Activated CD4-positive, alpha-beta memory T cell treated with anti-CD3 and anti-CD28 coated beads, Interleukin-2, amount 10 ng/mL, durations not matched to agents 7 days and 5 days (primary cell): ENCODE data around the gene MYOZ1. TPM values are rescaled to one million over a fixed set of nuclear protein-coding genes. Genes with fewer than 3 reads are reported as not detected.

ENCODE experiments used
- CTCF ChIA-PET: fragments of 350-600 bp; sonication (Branson Sonifier 250); formaldehyde crosslinking; loops from one replicate; lab custom pipeline; 2021; ENCODE audit warnings: antibody characterized with exemption, inconsistent platforms; lab: Charles Lee
- POLR2A ChIA-PET: fragments of 350-600 bp; sonication (Branson Sonifier 250); formaldehyde crosslinking; loops from one replicate; lab custom pipeline; 2021; ENCODE audit warnings: antibody characterized with exemption; lab: Charles Lee
- DNase-seq: peaks from one replicate; pipeline ENCODE4 v3.0.0-alpha.2; 2020
- H3K27ac Mint-ChIP-seq: one replicate; pipeline ENCODE4 v1.8.0; 2021; ENCODE audit warnings: mild to moderate bottlenecking, mixed read lengths
- H3K27me3 Mint-ChIP-seq: one replicate; pipeline ENCODE4 v1.8.0; 2021; ENCODE audit warnings: mixed read lengths
- H3K36me3 Mint-ChIP-seq: one replicate; pipeline ENCODE4 v1.8.0; 2021; ENCODE audit warnings: low read depth, mixed read lengths
- H3K4me1 Mint-ChIP-seq: one replicate; pipeline ENCODE4 v1.8.0; 2021; ENCODE audit warnings: mixed read lengths
- H3K4me3 Mint-ChIP-seq: one replicate; pipeline ENCODE4 v1.8.0; 2021; ENCODE audit warnings: mild to moderate bottlenecking, mixed read lengths
- H3K9me3 Mint-ChIP-seq: one replicate; pipeline ENCODE4 v1.8.0; 2021; ENCODE audit warnings: mixed read lengths
- total RNA-seq, 2 experiments: library from RNA; stranded (reverse); gene quantifications; one replicate each; pipeline ENCODE4 v1.2.3, GENCODE V29; 2021

MYOZ1 gene
- total RNA-seq, 2 experiments from 2014 or later, result not detected

- H3K36me3 Mint-ChIP-seq, result no peaks in the 10 kb centered on the region
- no peak overlapping the region for H3K4me3 Mint-ChIP-seq
- POLR2A ChIA-PET, result no interaction called here
- H3K27ac Mint-ChIP-seq, result no peak overlapping the region
- no peak for DNase-seq
- CTCF ChIA-PET, result no interaction called here
- peaks cover 8% of the 10 kb centered on the region for H3K27me3 Mint-ChIP-seq
- no peaks in the 10 kb centered on the region for H3K9me3 Mint-ChIP-seq
- peaks cover 6% of the 10 kb centered on the region for H3K4me1 Mint-ChIP-seq
Observed at GRCh38 chr10:73653701-73654100, 12.4 kb upstream of the MYOZ1 start.

GRCh38 chr10:73653195-73653594, 11.9 kb upstream of the MYOZ1 start:
- H3K27me3 Mint-ChIP-seq, result peaks cover 8% of the 10 kb centered on the region

GRCh38 chr10:73650537-73651331, 9.5 kb upstream of the MYOZ1 start:
- Mint-ChIP-seq H3K4me3 (no peak overlapping the region), H3K27me3 (peaks cover 8% of the 10 kb centered on the region), H3K36me3 (no peaks in the 10 kb centered on the region), H3K27ac (no peak overlapping the region), H3K4me1 (peaks cover 6% of the 10 kb centered on the region), H3K9me3 (no peaks in the 10 kb centered on the region)
- CTCF ChIA-PET, result interaction anchor here (1.0 to 1.6 kb wide), 2 partner anchors 7 to 121 kb away, joined by 3 to 6 read pairs; no protein-coding TSS in a partner anchor
- no peak for DNase-seq
- POLR2A ChIA-PET, result no interaction called here

More at GRCh38 chr10:73653195-73653594, 11.9 kb upstream of the MYOZ1 start:
- Mint-ChIP-seq H3K4me1 (peaks cover 6% of the 10 kb centered on the region), H3K36me3 (no peaks in the 10 kb centered on the region), H3K9me3 (no peaks in the 10 kb centered on the region), H3K4me3 (no peak overlapping the region), H3K27ac (no peak overlapping the region)
- ChIA-PET POLR2A (no interaction called here), CTCF (no interaction called here)
- no peak for DNase-seq

- Mint-ChIP-seq H3K27me3 (peaks cover 8% of the 10 kb centered on the region), H3K4me1 (peaks cover 6% of the 10 kb centered on the region), H3K27ac (no peak overlapping the region), H3K9me3 (no peaks in the 10 kb centered on the region), H3K36me3 (no peaks in the 10 kb centered on the region), H3K4me3 (no peak overlapping the region)
- ChIA-PET CTCF (interaction anchor here (0.7 kb wide), 1 partner anchor 121 kb away, joined by 3 read pairs; no protein-coding TSS in a partner anchor), POLR2A (no interaction called here)
- no peak for DNase-seq
Observed at GRCh38 chr10:73649876-73650536, 8.7 kb upstream of the MYOZ1 start.

GRCh38 chr10:73648975-73649829, 7.9 kb upstream of the MYOZ1 start:
- no peak for DNase-seq
- Mint-ChIP-seq H3K4me1 (peaks cover 13% of the 10 kb centered on the region), H3K4me3 (no peak overlapping the region), H3K27me3 (peaks cover 8% of the 10 kb centered on the region), H3K27ac (no peak overlapping the region), H3K36me3 (no peaks in the 10 kb centered on the region), H3K9me3 (no peaks in the 10 kb centered on the region)
- ChIA-PET CTCF (interaction anchor here (0.7 to 2.6 kb wide), 2 partner anchors 120 kb away, joined by 3 to 7 read pairs; no protein-coding TSS in a partner anchor), POLR2A (no interaction called here)

- H3K27me3 Mint-ChIP-seq, result peaks cover 8% of the 10 kb centered on the region
- POLR2A ChIA-PET, result no interaction called here
- no peak for DNase-seq
- H3K27ac Mint-ChIP-seq, result no peak overlapping the region
- H3K36me3 Mint-ChIP-seq, result no peaks in the 10 kb centered on the region
- H3K9me3 Mint-ChIP-seq, result no peaks in the 10 kb centered on the region
- CTCF ChIA-PET, result interaction anchor here (1.3 to 2.6 kb wide), 2 partner anchors 119 to 121 kb away, joined by 3 to 7 read pairs; no protein-coding TSS in a partner anchor
- peaks cover 21% of the 10 kb centered on the region for H3K4me1 Mint-ChIP-seq
- no peak overlapping the region for H3K4me3 Mint-ChIP-seq
Observed at GRCh38 chr10:73647875-73648651, 6.8 kb upstream of the MYOZ1 start.

GRCh38 chr10:73647211-73647874, 6.1 kb upstream of the MYOZ1 start:
- H3K36me3 Mint-ChIP-seq, result no peaks in the 10 kb centered on the region
- DNase-seq, result no peak
- CTCF ChIA-PET, result interaction anchor here (0.6 to 2.6 kb wide), 3 partner anchors 115 to 121 kb away, joined by 3 to 7 read pairs (median 3); no protein-coding TSS in a partner anchor
- H3K9me3 Mint-ChIP-seq, result no peaks in the 10 kb centered on the region
- H3K27ac Mint-ChIP-seq, result no peak overlapping the region
- H3K4me3 Mint-ChIP-seq, result peak overlapping the region; percentile 44
- H3K4me1 Mint-ChIP-seq, result peaks cover 21% of the 10 kb centered on the region
- peaks cover 6% of the 10 kb centered on the region for H3K27me3 Mint-ChIP-seq
- POLR2A ChIA-PET, result interaction anchor here (1.6 kb wide), 1 partner anchor 21 kb away, joined by 4 read pairs; no protein-coding TSS in a partner anchor

GRCh38 chr10:73646598-73647041, 5.3 kb upstream of the MYOZ1 start:
- no peaks in the 10 kb centered on the region for H3K9me3 Mint-ChIP-seq
- ChIA-PET CTCF (interaction anchor here (0.6 to 6.7 kb wide), 4 partner anchors 109 to 192 kb away, joined by 4 to 122 read pairs (median 6); no protein-coding TSS in a partner anchor), POLR2A (interaction anchor here (1.6 kb wide), 1 partner anchor 21 kb away, joined by 4 read pairs; no protein-coding TSS in a partner anchor)
- no peaks in the 10 kb centered on the region for H3K36me3 Mint-ChIP-seq
- H3K27me3 Mint-ChIP-seq, result peaks cover 6% of the 10 kb centered on the region
- no peak overlapping the region for H3K4me3 Mint-ChIP-seq
- DNase-seq, result no peak
- H3K27ac Mint-ChIP-seq, result no peak overlapping the region
- peaks cover 21% of the 10 kb centered on the region for H3K4me1 Mint-ChIP-seq

- Mint-ChIP-seq H3K4me1 (peaks cover 21% of the 10 kb centered on the region), H3K27ac (no peak overlapping the region), H3K4me3 (no peak overlapping the region), H3K36me3 (no peaks in the 10 kb centered on the region), H3K9me3 (no peaks in the 10 kb centered on the region), H3K27me3 (peaks cover 4% of the 10 kb centered on the region)
- CTCF ChIA-PET, result interaction anchor here (1.0 to 6.7 kb wide), 6 partner anchors 74 to 549 kb away, joined by 3 to 122 read pairs (median 10); no protein-coding TSS in a partner anchor
- DNase-seq, result no peak
- POLR2A ChIA-PET, result interaction anchor here (0.7 to 1.2 kb wide), 2 partner anchors 117 to 399 kb away, joined by 3 read pairs; no protein-coding TSS in a partner anchor
Observed at GRCh38 chr10:73645251-73645650, 4.0 kb upstream of the MYOZ1 start.

- Mint-ChIP-seq H3K27me3 (peaks cover 4% of the 10 kb centered on the region), H3K36me3 (no peaks in the 10 kb centered on the region), H3K4me1 (peaks cover 21% of the 10 kb centered on the region), H3K9me3 (no peaks in the 10 kb centered on the region), H3K27ac (peak overlapping the region; percentile 4), H3K4me3 (no peak overlapping the region)
- ChIA-PET POLR2A (interaction anchor here (1.2 to 2.2 kb wide), 2 partner anchors 100 to 116 kb away, joined by 3 to 4 read pairs; partner anchors contain the start of gene SEC24C), CTCF (interaction anchor here (1.0 to 6.7 kb wide), 15 partner anchors 20 to 549 kb away, joined by 3 to 122 read pairs (median 6); no protein-coding TSS in a partner anchor)
- DNase-seq, result no peak
Observed at GRCh38 chr10:73644767-73645166, 3.5 kb upstream of the MYOZ1 start.
